OCI-LY7 (cell line): Measurements from ENCODE around the gene ZNF282. TPM values are rescaled to one million over a fixed set of nuclear protein-coding genes. Genes with fewer than 3 reads are reported as not detected.
A peak's percentile ranks its signal among the peaks of the same experiment; 100 is the strongest.

Experiments used
- BruUV-seq: library from RNA; stranded (reverse); fragments of 400-500 nt; replicated peaks from 2 replicates; lab custom pipeline; 2021; lab: Mats Ljungman, UMichigan
- CTCF ChIA-PET: fragments of 300-600 bp; sonication (Branson Sonifier 250); formaldehyde crosslinking; loops from one replicate; lab custom pipeline; 2022; ENCODE audit warnings: antibody characterized with exemption; ENCODE audit not compliant: unreplicated experiment; lab: Charles Lee
- POLR2A ChIA-PET: fragments of 300-600 bp; sonication (Branson Sonifier 250); formaldehyde crosslinking; loops from one replicate; lab custom pipeline; 2022; ENCODE audit warnings: antibody characterized with exemption; lab: Charles Lee
- DNase-seq: peaks from one replicate; pipeline ENCODE4 v3.0.0-alpha.2; 2015; ENCODE audit warnings: low spot score
- H2AFZ ChIP-seq: fragments of 200-600 bp; sonication (generic), shearing (Covaris generic); 2 replicates; pipeline ENCODE4 v1.6.1; 2014; ENCODE audit warnings: mild to moderate bottlenecking, antibody characterized with exemption, low read length, moderate library complexity
- H3K27ac ChIP-seq: fragments of 200-600 bp; sonication (generic); 2 replicates; pipeline ENCODE4 v1.5.1; 2014; ENCODE audit warnings: mixed run types, low read depth, mild to moderate bottlenecking, moderate library complexity, low read length, inconsistent platforms; ENCODE audit not compliant: poor library complexity, severe bottlenecking
- H3K36me3 ChIP-seq: fragments of 200-600 bp; sonication (generic); 2 replicates; pipeline ENCODE4 v1.6.1; 2014; ENCODE audit warnings: mild to moderate bottlenecking, antibody characterized with exemption, low read length, moderate library complexity, mixed read lengths; ENCODE audit not compliant: insufficient read depth
- H3K4me1 ChIP-seq: fragments of 200-600 bp; sonication (generic); 2 replicates; pipeline ENCODE4 v1.5.1; 2014; ENCODE audit warnings: mild to moderate bottlenecking, low read length; ENCODE audit not compliant: insufficient read depth, poor library complexity, severe bottlenecking
- H3K4me2 ChIP-seq: fragments of 200-600 bp; sonication (generic); 2 replicates; pipeline ENCODE4 v1.6.1; 2014; ENCODE audit warnings: mild to moderate bottlenecking, low read length
- H3K4me3 ChIP-seq: fragments of 200-600 bp; sonication (generic); 2 replicates; pipeline ENCODE4 v1.5.1; 2014; ENCODE audit warnings: mild to moderate bottlenecking, low read depth, low read length; ENCODE audit not compliant: poor library complexity, severe bottlenecking
- H3K79me2 ChIP-seq: fragments of 200-600 bp; sonication (generic); 2 replicates; pipeline ENCODE4 v1.6.1; 2016; ENCODE audit warnings: low read depth, mild to moderate bottlenecking, low read length, moderate library complexity, mixed read lengths; ENCODE audit not compliant: insufficient read depth
- H3K9me2 ChIP-seq: fragments of 200-600 bp; sonication (generic); 2 replicates; pipeline ENCODE4 v1.6.1; 2016; ENCODE audit warnings: mild to moderate bottlenecking, low read length, mixed read lengths; ENCODE audit not compliant: insufficient read depth
- H3K9me3 ChIP-seq: fragments of 200-600 bp; sonication (generic); 2 replicates; pipeline ENCODE4 v1.6.1; 2014; ENCODE audit warnings: mild to moderate bottlenecking, mixed run types, low read length, mixed read lengths
- H4K20me1 ChIP-seq: fragments of 200-600 bp; sonication (generic); 2 replicates; pipeline ENCODE4 v1.6.1; 2014; ENCODE audit warnings: mild to moderate bottlenecking, antibody characterized with exemption, low read length, moderate library complexity, mixed read lengths; ENCODE audit not compliant: insufficient read depth
- CTCF ChIP-seq: fragments of 200-600 bp; sonication (generic); conservative IDR thresholded peaks from 2 replicates; pipeline ENCODE4 v1.5.1; 2014; ENCODE audit warnings: mild to moderate bottlenecking, antibody characterized with exemption, low read length, moderate library complexity, mixed read lengths
- EZH2phosphoT487 ChIP-seq: fragments of 200-600 bp; sonication (generic); IDR thresholded peaks from 2 replicates; pipeline ENCODE4 v1.6.1; 2018; ENCODE audit warnings: low read depth, borderline replicate concordance, mild to moderate bottlenecking, mixed run types, antibody characterized with exemption, low read length, moderate library complexity, mixed read lengths
- intact Hi-C: fragments of 100-400 bp; cut with micrococcal nuclease; formaldehyde crosslinking; loops from one replicate; pipeline ENCODE4 v1.10.0; 2022; ENCODE audit not compliant: unreplicated experiment
- total RNA-seq, 2 experiments: library from RNA; depleted of rRNA in 1 of 2; stranded (reverse); fragments of >200 nt in 1 of 2; shearing (Covaris generic) in 1 of 2; gene quantifications; 2 replicates each; pipeline ENCODE4 v1.2.3, GENCODE V29; 2014 to 2022

Gene ZNF282
- total RNA-seq, 2 experiments from 2014 or later = 15.4 to 26.6 TPM

GRCh38 chr7:149198161-149198816 is 2.9 kb downstream of the ZNF282 start:
- TF ChIP-seq CTCF = no peak
- no peak for TF ChIP-seq EZH2phosphoT487
- H3K4me2 ChIP-seq = no peak overlapping the region
- no peak overlapping the region for H3K4me3 ChIP-seq
- H3K79me2 ChIP-seq = peaks cover 13% of the 10 kb centered on the region; the same call in 1 of the 2 replicates
- H2AFZ ChIP-seq = no peak overlapping the region
- no peaks in the 10 kb centered on the region for H3K9me2 ChIP-seq
- no peak overlapping the region for H3K27ac ChIP-seq
- ChIA-PET CTCF (no interaction called here), POLR2A (no interaction called here)
- H3K36me3 ChIP-seq = peaks cover 48% of the 10 kb centered on the region
- H4K20me1 ChIP-seq = no peaks in the 10 kb centered on the region
- no peak for DNase-seq
- intact Hi-C loops = no loop called here
- BruUV-seq = no TSS peak
- no peaks in the 10 kb centered on the region for H3K9me3 ChIP-seq
- H3K4me1 ChIP-seq = peaks cover 18% of the 10 kb centered on the region

GRCh38 chr7:149199234-149199995 is 4.1 kb downstream of the ZNF282 start:
- BruUV-seq = TSS peak; percentile 43
- H3K9me3 ChIP-seq = no peaks in the 10 kb centered on the region
- no peak overlapping the region for H3K4me2 ChIP-seq
- intact Hi-C loops = no loop called here
- TF ChIP-seq CTCF = no peak
- TF ChIP-seq EZH2phosphoT487 = no peak
- no peak for DNase-seq
- no peak overlapping the region for H3K4me3 ChIP-seq
- ChIA-PET CTCF (no interaction called here), POLR2A (no interaction called here)
- peaks cover 59% of the 10 kb centered on the region for H3K36me3 ChIP-seq
- H4K20me1 ChIP-seq = no peaks in the 10 kb centered on the region
- H2AFZ ChIP-seq = no peak overlapping the region
- H3K4me1 ChIP-seq = peaks cover 18% of the 10 kb centered on the region
- peaks cover 13% of the 10 kb centered on the region; the same call in 1 of the 2 replicates for H3K79me2 ChIP-seq
- H3K27ac ChIP-seq = no peak overlapping the region
- H3K9me2 ChIP-seq = no peaks in the 10 kb centered on the region

GRCh38 chr7:149202831-149203231 is 7.5 kb downstream of the ZNF282 start:
- ChIA-PET CTCF (no interaction called here), POLR2A (no interaction called here)
- Histone ChIP-seq H3K4me3 (no peak overlapping the region), H2AFZ (no peak overlapping the region), H3K4me1 (no peaks in the 10 kb centered on the region), H3K4me2 (no peak overlapping the region), H3K9me3 (no peaks in the 10 kb centered on the region), H3K36me3 (peaks cover 85% of the 10 kb centered on the region), H3K27ac (no peak overlapping the region), H3K79me2 (no peaks in the 10 kb centered on the region), H3K9me2 (no peaks in the 10 kb centered on the region), H4K20me1 (no peaks in the 10 kb centered on the region)
- no peak for DNase-seq
- BruUV-seq = no TSS peak
- intact Hi-C loops = no loop called here
- TF ChIP-seq EZH2phosphoT487 = no peak
- no peak for TF ChIP-seq CTCF
